WERI-Rb-1 (cell line): ENCODE results near the gene NUDT3.

Experiments used
- DNase-seq: peaks from one replicate; pipeline ENCODE4 v3.0.0-alpha.2; 2020
- H3K27ac ChIP-seq: fragments of 250-450 bp; sonication (Bioruptor Pico); 2 replicates; pipeline ENCODE4 v1.5.1; 2020; ENCODE audit warnings: mild to moderate bottlenecking, moderate library complexity
- H3K27me3 ChIP-seq: fragments of 250-450 bp; sonication (Bioruptor Pico); 2 replicates; pipeline ENCODE4 v1.5.1; 2021; ENCODE audit warnings: mild to moderate bottlenecking, low read depth, moderate library complexity; ENCODE audit not compliant: insufficient read depth, severe bottlenecking
- H3K36me3 ChIP-seq: fragments of 250-450 bp; sonication (Bioruptor Pico); 2 replicates; pipeline ENCODE4 v1.5.1; 2020; ENCODE audit warnings: mild to moderate bottlenecking, moderate library complexity
- H3K4me3 ChIP-seq: 2 replicates; pipeline ENCODE4 v1.5.1; 2011; ENCODE audit warnings: low read depth, mild to moderate bottlenecking, control low read depth, low read length
- H3K9me3 ChIP-seq: fragments of 250-450 bp; sonication (Bioruptor Pico); 2 replicates; pipeline ENCODE4 v1.5.1; 2021; ENCODE audit warnings: mild to moderate bottlenecking, moderate library complexity; ENCODE audit not compliant: severe bottlenecking
- TF ChIP-seq, protein P1 (sequence below): IDR thresholded peaks from 2 replicates; pipeline ENCODE4 v1.5.1; 2011; ENCODE audit warnings: low read depth, mild to moderate bottlenecking, control low read depth, inconsistent platforms, low read length

The NUDT3 gene

GRCh38 chr6:34391473-34391785 is 1.0 kb downstream of the NUDT3 start:
- Histone ChIP-seq H3K27ac (peak overlapping the region; percentile 95), H3K27me3 (no peaks in the 10 kb centered on the region), H3K36me3 (peaks cover 8% of the 10 kb centered on the region), H3K4me3 (peak overlapping the region; percentile 74), H3K9me3 (peaks cover 5% of the 10 kb centered on the region)
- TF ChIP-seq, protein P1, sequence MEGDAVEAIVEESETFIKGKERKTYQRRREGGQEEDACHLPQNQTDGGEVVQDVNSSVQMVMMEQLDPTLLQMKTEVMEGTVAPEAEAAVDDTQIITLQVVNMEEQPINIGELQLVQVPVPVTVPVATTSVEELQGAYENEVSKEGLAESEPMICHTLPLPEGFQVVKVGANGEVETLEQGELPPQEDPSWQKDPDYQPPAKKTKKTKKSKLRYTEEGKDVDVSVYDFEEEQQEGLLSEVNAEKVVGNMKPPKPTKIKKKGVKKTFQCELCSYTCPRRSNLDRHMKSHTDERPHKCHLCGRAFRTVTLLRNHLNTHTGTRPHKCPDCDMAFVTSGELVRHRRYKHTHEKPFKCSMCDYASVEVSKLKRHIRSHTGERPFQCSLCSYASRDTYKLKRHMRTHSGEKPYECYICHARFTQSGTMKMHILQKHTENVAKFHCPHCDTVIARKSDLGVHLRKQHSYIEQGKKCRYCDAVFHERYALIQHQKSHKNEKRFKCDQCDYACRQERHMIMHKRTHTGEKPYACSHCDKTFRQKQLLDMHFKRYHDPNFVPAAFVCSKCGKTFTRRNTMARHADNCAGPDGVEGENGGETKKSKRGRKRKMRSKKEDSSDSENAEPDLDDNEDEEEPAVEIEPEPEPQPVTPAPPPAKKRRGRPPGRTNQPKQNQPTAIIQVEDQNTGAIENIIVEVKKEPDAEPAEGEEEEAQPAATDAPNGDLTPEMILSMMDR = no peak
- DNase-seq = no peak

DNA sequence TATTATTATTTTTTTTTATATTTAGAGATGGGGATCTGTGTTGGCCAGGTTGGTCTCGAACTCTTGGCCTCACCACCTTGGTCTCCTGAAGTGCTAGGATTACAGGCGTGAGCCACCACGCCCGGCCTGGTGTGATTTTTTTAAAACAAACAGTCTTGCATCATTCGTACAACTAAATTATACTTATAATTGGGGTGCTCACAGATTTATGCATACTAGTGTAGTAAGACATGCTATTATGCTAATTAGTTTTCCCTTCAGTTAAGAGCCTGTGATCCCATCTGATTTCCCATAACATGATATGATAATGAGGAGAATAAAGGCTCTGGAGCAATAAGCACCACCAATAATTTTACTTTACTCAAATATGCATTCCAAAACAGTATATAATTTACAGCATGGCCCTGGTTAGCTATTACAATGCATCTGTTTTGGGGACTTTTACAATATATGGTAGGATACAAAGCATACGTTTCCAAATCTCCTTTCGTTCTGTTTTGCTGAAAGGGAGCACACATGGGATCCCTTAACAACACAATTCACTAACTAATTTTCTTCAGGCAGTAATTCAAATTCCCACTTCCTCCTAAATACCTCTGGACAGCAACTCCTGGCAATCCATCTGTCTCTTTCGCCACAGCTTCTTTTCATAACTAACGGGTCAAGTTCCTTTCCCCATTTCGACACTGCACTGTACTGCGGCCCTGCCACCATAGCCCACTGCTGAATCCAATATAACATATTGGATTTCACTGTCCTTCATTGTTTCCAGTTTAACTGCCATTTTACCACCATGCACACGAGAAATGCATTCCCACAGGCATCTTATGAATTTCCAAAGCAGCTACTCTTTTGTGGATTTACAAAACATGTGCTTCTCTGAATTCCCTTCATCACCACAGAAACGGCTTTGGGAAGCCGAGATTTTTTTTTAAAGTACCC is 1.7 kb downstream of the NUDT3 start:
- Histone ChIP-seq H3K4me3 (peak overlapping the region; percentile 74), H3K9me3 (no peaks in the 10 kb centered on the region), H3K36me3 (peaks cover 8% of the 10 kb centered on the region), H3K27me3 (no peaks in the 10 kb centered on the region), H3K27ac (peak overlapping the region; percentile 95)
- DNase-seq = no peak
- TF ChIP-seq, protein P1 = no peak

- Histone ChIP-seq H3K27ac (no peak overlapping the region), H3K9me3 (no peaks in the 10 kb centered on the region), H3K36me3 (peaks cover 9% of the 10 kb centered on the region), H3K27me3 (no peaks in the 10 kb centered on the region), H3K4me3 (no peak overlapping the region)
- no peak for DNase-seq
- TF ChIP-seq, protein P1 = no peak
These were observed 3.4 kb downstream of the NUDT3 start for GRCh38 chr6:34389034-34389433.

- Histone ChIP-seq H3K4me3 (no peak overlapping the region), H3K27me3 (no peaks in the 10 kb centered on the region), H3K36me3 (peaks cover 15% of the 10 kb centered on the region), H3K9me3 (no peaks in the 10 kb centered on the region), H3K27ac (no peak overlapping the region)
- TF ChIP-seq, protein P1 = no peak
- no peak for DNase-seq
These were observed 4.0 kb downstream of the NUDT3 start for GRCh38 chr6:34388421-34388820.

- TF ChIP-seq, protein P1 = no peak
- DNase-seq = no peak
- Histone ChIP-seq H3K27ac (no peak overlapping the region), H3K4me3 (no peak overlapping the region), H3K27me3 (no peaks in the 10 kb centered on the region), H3K36me3 (peaks cover 18% of the 10 kb centered on the region), H3K9me3 (no peaks in the 10 kb centered on the region)
These were observed 5.9 kb downstream of the NUDT3 start for GRCh38 chr6:34386316-34387137.
